Spleen (tissue), 7 donors: ENCODE data around the gene CST9L.

Experiments used
- CTCF ChIP-seq, 11 experiments: fragments of 200-600 bp in 7 of 11; fragments of 450-650 bp in 4 of 11; sonication (generic) in 4 of 11; IDR thresholded peaks in 8 of 11; conservative IDR thresholded peaks in 3 of 11; 1 replicate in 7 of 11; 2 replicates in 4 of 11; pipeline versions ENCODE4 v1.4.0 to v1.8.0; 2016 to 2021; ENCODE audit warnings: antibody characterized with exemption in 11 of 11, inconsistent platforms in 4 of 11, mild to moderate bottlenecking in 1 of 11
- POLR2A ChIP-seq, 3 donors: fragments of 450-650 bp; IDR thresholded peaks; one replicate each; pipeline ENCODE4 v1.5.1; 2017; ENCODE audit warnings: antibody characterized with exemption in 3 of 3, mild to moderate bottlenecking in 1 of 3
- POLR2AphosphoS5 ChIP-seq, 3 donors: sonication (generic); formaldehyde crosslinking; IDR thresholded peaks; one replicate each; pipeline ENCODE4 v1.5.1; 2017; ENCODE audit warnings: antibody characterized with exemption in 3 of 3
- donor health status: DM: no; HTN: no; CAD: no; lungs with moderate emphysema.
- donor health status: DM: no; HTN: no; CAD: no.
- donor health status: DM: no; HTN: no; CAD: no.

- TF ChIP-seq CTCF (IDR thresholded peaks at IDR 0.05 in 8 of 11, conservative IDR thresholded peaks at IDR 0.05 in 3 of 11) (no peak), POLR2A (IDR thresholded peaks at IDR 0.05) (no peak), POLR2AphosphoS5 (IDR thresholded peaks at IDR 0.05) (no peak)
These were observed 34.0 kb upstream of the CST9L start for GRCh38 chr20:23602241-23602640.
